Karpas-422 (cell line): ENCODE measurements around the gene NSD1. TPM values are rescaled to one million over a fixed set of nuclear protein-coding genes. Genes with fewer than 3 reads are reported as not detected.

ENCODE experiments used
- DNase-seq: peaks from one replicate; pipeline ENCODE4 v3.0.0-alpha.2; 2015
- H2AFZ ChIP-seq: fragments of 200-600 bp; sonication (generic); 2 replicates; pipeline ENCODE4 v1.6.1; 2014; ENCODE audit warnings: antibody characterized with exemption, low read length, mixed read lengths
- H3K27ac ChIP-seq: fragments of 200-600 bp; sonication (generic); 2 replicates; pipeline ENCODE4 v1.5.1; 2014; ENCODE audit warnings: mild to moderate bottlenecking, low read length, moderate library complexity
- H3K27me3 ChIP-seq: fragments of 200-600 bp; sonication (generic); 2 replicates; pipeline ENCODE4 v1.6.1; 2014; ENCODE audit warnings: low read length, mixed read lengths
- H3K36me3 ChIP-seq: fragments of 200-600 bp; sonication (generic); 2 replicates; pipeline ENCODE4 v1.6.1; 2014; ENCODE audit warnings: low read length, mixed read lengths; ENCODE audit not compliant: insufficient read depth
- H3K4me1 ChIP-seq: fragments of 200-600 bp; sonication (generic); 2 replicates; pipeline ENCODE4 v1.6.1; 2014; ENCODE audit warnings: mild to moderate bottlenecking, low read length, mixed read lengths
- H3K4me2 ChIP-seq: fragments of 200-600 bp; sonication (generic); 2 replicates; pipeline ENCODE4 v1.6.1; 2014; ENCODE audit warnings: low read length, low read depth, mild to moderate bottlenecking; ENCODE audit not compliant: poor library complexity, severe bottlenecking
- H3K4me3 ChIP-seq: fragments of 200-600 bp; sonication (generic); 2 replicates; pipeline ENCODE4 v1.5.1; 2014; ENCODE audit warnings: mild to moderate bottlenecking, antibody characterized with exemption, low read length, mixed read lengths
- H3K79me2 ChIP-seq: fragments of 200-600 bp; sonication (generic); 2 replicates; pipeline ENCODE4 v1.6.1; 2014; ENCODE audit warnings: mild to moderate bottlenecking, low read length, mixed read lengths
- H3K9ac ChIP-seq: fragments of 200-600 bp; sonication (generic); 2 replicates; pipeline ENCODE4 v1.6.0; 2014; ENCODE audit warnings: low read length
- H3K9me2 ChIP-seq: fragments of 200-600 bp; sonication (generic), shearing (Covaris generic); replicated peaks from 2 replicates; pipeline ENCODE4 v1.6.0; 2014; ENCODE audit warnings: mild to moderate bottlenecking, low read length, moderate library complexity; ENCODE audit not compliant: insufficient read depth
- H3K9me3 ChIP-seq: fragments of 300-700, 200-600 bp; sonication (generic); 2 replicates; pipeline ENCODE4 v1.6.1; 2014; ENCODE audit warnings: low read length, mixed read lengths
- H4K20me1 ChIP-seq: fragments of 200-600 bp; sonication (generic); 2 replicates; pipeline ENCODE4 v1.6.1; 2014; ENCODE audit warnings: mild to moderate bottlenecking, antibody characterized with exemption, low read length, low read depth; ENCODE audit not compliant: insufficient read depth
- total RNA-seq: library from RNA; depleted of rRNA; stranded (reverse); fragments of >200 nt; shearing (Covaris generic); gene quantifications from 2 replicates; pipeline ENCODE4 v1.2.3, GENCODE V29; 2014; ENCODE audit warnings: low replicate concordance

Gene NSD1
- total RNA-seq, 1 experiment from 2014 or later, result 70.9 TPM

- Histone ChIP-seq H3K9me2 (no peaks in the 10 kb centered on the region), H4K20me1 (no peaks in the 10 kb centered on the region), H3K4me1 (no peaks in the 10 kb centered on the region), H3K79me2 (peaks cover 68% of the 10 kb centered on the region), H3K27ac (no peak overlapping the region), H3K9ac (no peak overlapping the region), H3K4me3 (no peak overlapping the region), H3K36me3 (peaks cover 27% of the 10 kb centered on the region; the same call in 1 of the 2 replicates), H3K4me2 (no peak overlapping the region), H3K9me3 (no peaks in the 10 kb centered on the region), H2AFZ (no peak overlapping the region), H3K27me3 (no peaks in the 10 kb centered on the region)
- no peak for DNase-seq
Observed at GRCh38 chr5:177198738-177199137, 65.2 kb downstream of the NSD1 start.

GRCh38 chr5:177204281-177204680 is 70.7 kb downstream of the NSD1 start:
- Histone ChIP-seq H3K9ac (no peak overlapping the region), H2AFZ (no peak overlapping the region), H3K27ac (no peak overlapping the region), H3K9me2 (no peaks in the 10 kb centered on the region), H3K4me1 (no peaks in the 10 kb centered on the region), H4K20me1 (no peaks in the 10 kb centered on the region), H3K9me3 (no peaks in the 10 kb centered on the region), H3K36me3 (peaks cover 34% of the 10 kb centered on the region; the same call in 1 of the 2 replicates), H3K79me2 (peaks cover 67% of the 10 kb centered on the region), H3K4me3 (no peak overlapping the region), H3K27me3 (no peaks in the 10 kb centered on the region), H3K4me2 (no peak overlapping the region)
- DNase-seq, result no peak

DNA sequence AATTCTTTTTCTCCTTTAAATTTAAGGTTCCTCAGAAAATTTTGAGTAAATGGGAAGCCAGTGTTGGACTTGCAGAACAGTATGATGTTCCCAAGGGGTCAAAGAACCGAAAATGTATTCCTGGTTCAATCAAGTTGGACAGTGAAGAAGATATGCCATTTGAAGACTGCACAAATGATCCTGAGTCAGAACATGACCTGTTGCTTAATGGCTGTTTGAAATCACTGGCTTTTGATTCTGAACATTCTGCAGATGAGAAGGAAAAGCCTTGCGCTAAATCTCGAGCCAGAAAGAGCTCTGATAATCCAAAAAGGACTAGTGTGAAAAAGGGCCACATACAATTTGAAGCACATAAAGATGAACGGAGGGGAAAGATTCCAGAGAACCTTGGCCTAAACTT is 76.0 kb downstream of the NSD1 start:
- H3K4me2 ChIP-seq, result no peak overlapping the region
- H3K27me3 ChIP-seq, result no peaks in the 10 kb centered on the region
- peaks cover 48% of the 10 kb centered on the region for H3K36me3 ChIP-seq
- no peak for DNase-seq
- H4K20me1 ChIP-seq, result no peaks in the 10 kb centered on the region
- no peak overlapping the region for H3K9ac ChIP-seq
- H3K9me2 ChIP-seq, result no peaks in the 10 kb centered on the region
- H3K79me2 ChIP-seq, result peaks cover 70% of the 10 kb centered on the region
- no peak overlapping the region for H2AFZ ChIP-seq
- no peak overlapping the region for H3K27ac ChIP-seq
- H3K4me3 ChIP-seq, result no peak overlapping the region
- no peaks in the 10 kb centered on the region for H3K9me3 ChIP-seq
- no peaks in the 10 kb centered on the region for H3K4me1 ChIP-seq

DNA sequence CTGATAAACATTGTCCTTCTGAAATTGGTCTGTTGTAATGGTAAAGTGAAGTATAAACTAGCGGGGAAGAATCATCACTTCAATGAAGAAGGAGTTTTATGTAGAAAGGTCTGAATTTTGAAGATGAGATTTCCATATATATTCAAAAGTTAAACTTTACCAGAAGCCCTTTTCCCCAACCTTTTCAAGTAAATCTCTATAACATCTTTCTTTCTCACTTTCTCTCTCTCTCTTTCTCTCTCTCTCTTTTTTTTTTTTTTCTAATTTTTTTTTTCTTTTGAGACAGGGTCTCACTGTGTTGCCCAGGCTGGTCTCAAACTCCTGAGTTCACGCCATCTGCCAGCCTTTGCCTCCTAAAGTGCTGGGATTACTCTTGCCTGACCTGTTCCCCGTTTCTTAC is 78.7 kb downstream of the NSD1 start:
- Histone ChIP-seq H3K9me3 (no peaks in the 10 kb centered on the region), H3K4me3 (no peak overlapping the region), H2AFZ (no peak overlapping the region), H3K36me3 (peaks cover 51% of the 10 kb centered on the region), H3K9me2 (no peaks in the 10 kb centered on the region), H4K20me1 (no peaks in the 10 kb centered on the region), H3K27ac (no peak overlapping the region), H3K4me1 (no peaks in the 10 kb centered on the region), H3K9ac (no peak overlapping the region), H3K27me3 (no peaks in the 10 kb centered on the region), H3K4me2 (no peak overlapping the region), H3K79me2 (peaks cover 82% of the 10 kb centered on the region)
- DNase-seq, result no peak

DNA sequence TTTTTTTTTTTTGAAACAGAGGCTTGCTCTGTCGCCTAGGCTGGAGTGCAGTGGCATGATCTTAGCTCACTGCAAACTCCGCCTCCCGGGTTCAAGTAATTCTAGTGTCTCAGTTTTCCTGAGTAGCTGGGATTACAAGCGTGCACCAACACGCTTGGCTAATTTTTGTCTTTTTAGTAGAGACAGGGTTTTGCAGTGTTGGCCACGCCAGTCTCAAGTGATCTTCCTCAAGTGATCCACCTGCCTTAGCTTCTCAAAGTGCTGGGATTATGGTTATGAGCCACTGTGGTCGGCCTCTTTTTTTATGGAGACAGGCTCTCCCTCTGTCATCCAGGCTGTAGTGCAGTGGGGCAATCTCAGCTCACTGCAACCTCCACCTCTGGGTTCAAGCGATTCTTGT is 87.0 kb downstream of the NSD1 start:
- H2AFZ ChIP-seq, result no peak overlapping the region
- H3K4me2 ChIP-seq, result no peak overlapping the region
- H3K79me2 ChIP-seq, result peaks cover 99% of the 10 kb centered on the region
- H3K27me3 ChIP-seq, result no peaks in the 10 kb centered on the region
- H3K36me3 ChIP-seq, result peaks cover 15% of the 10 kb centered on the region
- no peaks in the 10 kb centered on the region for H3K9me3 ChIP-seq
- H3K4me3 ChIP-seq, result no peak overlapping the region
- no peak overlapping the region for H3K9ac ChIP-seq
- H3K9me2 ChIP-seq, result no peaks in the 10 kb centered on the region
- no peak for DNase-seq
- peaks cover 4% of the 10 kb centered on the region for H3K4me1 ChIP-seq
- H4K20me1 ChIP-seq, result no peaks in the 10 kb centered on the region
- no peak overlapping the region for H3K27ac ChIP-seq

DNA sequence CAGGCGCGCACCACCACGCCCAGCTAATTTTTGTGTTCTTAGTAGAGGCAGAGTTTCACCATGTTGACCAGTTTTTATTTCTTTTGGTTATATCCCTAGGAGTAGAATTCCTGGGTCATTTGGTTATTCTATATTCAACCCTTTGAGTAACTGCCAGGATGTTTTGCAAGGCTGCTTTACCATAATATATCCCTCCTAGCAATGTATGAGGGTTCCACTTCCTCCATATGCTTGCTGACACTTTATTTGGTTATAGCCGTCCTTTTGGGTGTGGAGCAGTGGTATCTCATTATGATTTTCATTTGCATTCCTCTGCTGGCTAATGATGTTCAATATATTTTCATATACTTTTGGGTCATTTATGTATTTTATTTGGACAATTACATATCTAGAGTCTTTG is 88.7 kb downstream of the NSD1 start:
- no peak overlapping the region for H3K27ac ChIP-seq
- H3K4me3 ChIP-seq, result no peak overlapping the region
- H3K9me3 ChIP-seq, result no peaks in the 10 kb centered on the region
- peaks cover 10% of the 10 kb centered on the region for H3K36me3 ChIP-seq
- peaks cover 99% of the 10 kb centered on the region for H3K79me2 ChIP-seq
- H4K20me1 ChIP-seq, result no peaks in the 10 kb centered on the region
- H3K27me3 ChIP-seq, result no peaks in the 10 kb centered on the region
- no peak overlapping the region for H3K9ac ChIP-seq
- no peak overlapping the region for H3K4me2 ChIP-seq
- H3K9me2 ChIP-seq, result no peaks in the 10 kb centered on the region
- DNase-seq, result no peak
- no peak overlapping the region for H2AFZ ChIP-seq
- H3K4me1 ChIP-seq, result peaks cover 4% of the 10 kb centered on the region

- no peak overlapping the region for H3K4me2 ChIP-seq
- peaks cover 99% of the 10 kb centered on the region for H3K79me2 ChIP-seq
- H3K9ac ChIP-seq, result no peak overlapping the region
- H2AFZ ChIP-seq, result no peak overlapping the region
- no peak for DNase-seq
- no peak overlapping the region for H3K4me3 ChIP-seq
- H4K20me1 ChIP-seq, result no peaks in the 10 kb centered on the region
- H3K27me3 ChIP-seq, result no peaks in the 10 kb centered on the region
- peaks cover 4% of the 10 kb centered on the region for H3K4me1 ChIP-seq
- H3K27ac ChIP-seq, result no peak overlapping the region
- peaks cover 4% of the 10 kb centered on the region; the same call in 1 of the 2 replicates for H3K36me3 ChIP-seq
- no peaks in the 10 kb centered on the region for H3K9me2 ChIP-seq
- no peaks in the 10 kb centered on the region for H3K9me3 ChIP-seq
Observed at GRCh38 chr5:177225798-177226197, 92.2 kb downstream of the NSD1 start.

DNA sequence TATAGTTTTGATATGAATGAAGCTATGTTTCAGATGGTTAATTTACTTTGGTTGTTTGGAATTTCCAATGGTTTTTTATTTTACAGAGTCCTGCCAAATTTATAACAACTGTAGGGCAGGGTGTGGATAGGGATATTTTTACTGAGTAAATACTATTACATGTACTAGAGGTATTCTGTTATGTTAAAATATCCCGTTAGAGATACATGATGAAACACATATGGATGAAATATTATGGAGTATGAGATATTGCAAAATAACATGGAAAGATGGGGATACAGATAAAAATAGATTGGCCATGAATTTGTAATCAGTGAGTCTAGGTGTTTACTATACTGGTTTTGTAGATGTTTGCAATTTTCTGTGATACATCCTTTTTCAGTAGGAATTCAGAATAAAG is 93.3 kb downstream of the NSD1 start:
- Histone ChIP-seq H4K20me1 (no peaks in the 10 kb centered on the region), H3K9me2 (no peaks in the 10 kb centered on the region), H3K9me3 (no peaks in the 10 kb centered on the region), H3K27ac (no peak overlapping the region), H3K36me3 (no peaks in the 10 kb centered on the region; the same call in 1 of the 2 replicates), H2AFZ (no peak overlapping the region), H3K27me3 (no peaks in the 10 kb centered on the region), H3K4me1 (peaks cover 4% of the 10 kb centered on the region), H3K9ac (no peak overlapping the region), H3K4me2 (no peak overlapping the region), H3K79me2 (peaks cover 97% of the 10 kb centered on the region), H3K4me3 (no peak overlapping the region)
- DNase-seq, result no peak

DNA sequence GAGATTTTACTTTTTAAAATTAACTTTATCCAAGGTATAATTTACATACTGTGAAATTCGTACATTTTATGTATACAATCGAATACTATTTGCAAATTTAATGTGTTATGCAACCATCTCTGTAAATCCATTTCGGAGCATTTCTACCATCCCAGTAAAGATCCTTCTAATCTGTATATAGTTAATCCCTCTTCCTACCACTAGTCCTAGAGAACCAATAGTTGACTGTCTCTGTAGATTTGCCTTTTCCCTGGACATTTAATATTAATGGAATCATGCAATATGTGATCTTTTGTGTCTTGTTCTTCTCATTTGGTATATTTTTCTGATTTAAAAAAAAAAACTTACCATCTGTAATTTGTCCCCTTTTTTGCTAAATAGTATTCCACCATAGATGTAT is 95.2 kb downstream of the NSD1 start:
- H3K36me3 ChIP-seq, result no peaks in the 10 kb centered on the region; the same call in 1 of the 2 replicates
- H3K27ac ChIP-seq, result no peak overlapping the region
- H3K4me2 ChIP-seq, result no peak overlapping the region
- H3K9me2 ChIP-seq, result no peaks in the 10 kb centered on the region
- no peak for DNase-seq
- peaks cover 97% of the 10 kb centered on the region for H3K79me2 ChIP-seq
- H3K27me3 ChIP-seq, result no peaks in the 10 kb centered on the region
- no peak overlapping the region for H3K9ac ChIP-seq
- H2AFZ ChIP-seq, result no peak overlapping the region
- H3K4me1 ChIP-seq, result no peaks in the 10 kb centered on the region
- H3K9me3 ChIP-seq, result no peaks in the 10 kb centered on the region
- H4K20me1 ChIP-seq, result no peaks in the 10 kb centered on the region
- no peak overlapping the region for H3K4me3 ChIP-seq
